ENCODE measurements around the gene CCDC201. TPM values are rescaled to one million over a fixed set of nuclear protein-coding genes. Genes with fewer than 3 reads are reported as not detected.

CCDC201 gene
- total and polyA plus RNA-seq, 2 of the 8 experiments (the other 6 are each of a cell fraction or from before 2014, with no cell fraction given): not detected

Small RNA genes lying within 50 kb of the gene (small RNA-seq; reads per million reads assigned to genes)
- not detected for gene RNU6-326P (ENCODE audit: insufficient read depth)

Other genes starting within 250 kb of the CCDC201 start
- not detected in 2 replicates for gene IGFBP1, start 15.4 kb upstream of the CCDC201 start, total RNA-seq (2021; fragmentation: NEBNext Ultra II Directional; extraction: Animal tissue kit (Norgen Biotek cat#: 25700))
- gene IGFBP1, start 15.4 kb upstream of the CCDC201 start, polyA plus RNA-seq (2011; rRNA removed): not detected in 2 replicates
- 5.5 and 7.1 TPM in 2 replicates for gene IGFBP3, start 48.2 kb upstream of the CCDC201 start, total RNA-seq (2021; fragmentation: NEBNext Ultra II Directional; extraction: Animal tissue kit (Norgen Biotek cat#: 25700))
- 12.1 TPM in 2 replicates for gene IGFBP3, start 48.2 kb upstream of the CCDC201 start, polyA plus RNA-seq (2011; rRNA removed)

Data from H1 (cell line).